IPS-NIHi11 (cell line): ENCODE results near the gene OR5D18.
"Not testable (repeated sequence)": the region's sequence is repeated elsewhere in the genome, so short reads cannot be mapped to it uniquely, and the experiment has no call there.

Experiments used
- DNase-seq: peaks from one replicate; pipeline ENCODE4 v3.0.0; 2012; ENCODE audit warnings: mixed read lengths, low spot score

Gene OR5D18

GRCh38 chr11:55819330-55819729 lies at the start of gene OR5D18:
Gene OR5D18, plus strand, starts transcription at chr11:55819630. Its CDS starts 0 bp downstream, at chr11:55819630.
- DNase-seq = no peak

GRCh38 chr11:55773138-55773537 lies 46.3 kb upstream of the OR5D18 start, which contains the start of gene OR5D13:
Gene OR5D13, plus strand, starts transcription at chr11:55773438. Its CDS starts 0 bp downstream, at chr11:55773438.
- no peak for DNase-seq

- DNase-seq = no peak
Measured at GRCh38 chr11:55791606-55792005, 27.8 kb upstream of the OR5D18 start.

GRCh38 chr11:55793321-55793720 lies 26.1 kb upstream of the OR5D18 start:
- no peak for DNase-seq

GRCh38 chr11:55795256-55795655 lies 24.2 kb upstream of the OR5D18 start, which contains the start of gene OR5D14:
Gene OR5D14, plus strand, starts transcription at chr11:55795556. Its CDS starts 0 bp downstream, at chr11:55795556.
- DNase-seq = no peak

GRCh38 chr11:55806248-55806647 lies 13.2 kb upstream of the OR5D18 start:
- no peak for DNase-seq

- no peak for DNase-seq
Measured at GRCh38 chr11:55811067-55811466, 8.4 kb upstream of the OR5D18 start, which contains the start of gene OR5L1. Gene OR5L1, plus strand, starts transcription at chr11:55811367. Its CDS starts 100 bp downstream, at chr11:55811467.

GRCh38 chr11:55826919-55827318 lies 7.5 kb downstream of the OR5D18 start, which contains the start of gene OR5L2:
Gene OR5L2, plus strand, starts transcription at chr11:55827219. Its CDS starts 0 bp downstream, at chr11:55827219.
- no peak for DNase-seq

GRCh38 chr11:55838452-55838851 lies 19.0 kb downstream of the OR5D18 start, which contains the start of gene OR5D16:
Gene OR5D16, plus strand, starts transcription at chr11:55838752. Its CDS starts 0 bp downstream, at chr11:55838752.
- DNase-seq = no peak

- DNase-seq = no peak
Measured at GRCh38 chr11:55847453-55847852, 28.0 kb downstream of the OR5D18 start.

GRCh38 chr11:55849037-55849436 lies 29.6 kb downstream of the OR5D18 start:
- no peak for DNase-seq

- DNase-seq = no peak
Measured at GRCh38 chr11:55852141-55852540, 32.7 kb downstream of the OR5D18 start.

GRCh38 chr11:55854704-55855103 lies 35.3 kb downstream of the OR5D18 start:
- DNase-seq = no peak

- DNase-seq = not testable (repeated sequence)
Measured at GRCh38 chr11:55867354-55867753, 47.9 kb downstream of the OR5D18 start.
